ENCODE data around the gene SETD6. TPM values are rescaled to one million over a fixed set of nuclear protein-coding genes. Genes with fewer than 3 reads are reported as not detected.

SETD6 gene
- total and polyA plus RNA-seq, 9 of the 15 experiments (the other 6 are each of a cell fraction or from before 2014, with no cell fraction given) = 9.2 to 40.9 (median 19.8) TPM

GRCh38 chr16:58501242-58502131 lies 13.8 kb upstream of the SETD6 start (continued):
- TF ChIP-seq ZNF444 (CRISPR knock-in tag; IDR thresholded peaks at IDR 0.05) (no peak), ZNF57 (CRISPR knock-in tag; IDR thresholded peaks at IDR 0.05) (no peak), ZEB2 (IDR thresholded peaks at IDR 0.05) (no peak), POLR2G (IDR thresholded peaks at IDR 0.05; ENCODE audit: low read depth, low read length) (peak; percentile 46), TSHZ1 (CRISPR knock-in tag; IDR thresholded peaks at IDR 0.05) (no peak), L3MBTL2 (IDR thresholded peaks at IDR 0.05) (0 out of 2 replicates have a peak, but pooled peaks have one; percentile 29), ATF3 (IDR thresholded peaks at IDR 0.05) (peak; percentile 75), ATF3 (CRISPR knock-in tag; conservative IDR thresholded peaks at IDR 0.05) (no peak), ESRRB (CRISPR knock-in tag; IDR thresholded peaks at IDR 0.05; ENCODE audit: borderline replicate concordance) (no peak), ZBTB7A (IDR thresholded peaks at IDR 0.05; ENCODE audit: borderline replicate concordance, control insufficient read depth, low read depth, low read length) (0 out of 2 replicates have a peak, but pooled peaks have one; percentile 39), JUND (IDR thresholded peaks at IDR 0.05; ENCODE audit: borderline replicate concordance, low read depth, low read length) (peak; percentile 73), JUND (tag; IDR thresholded peaks at IDR 0.05; ENCODE audit: borderline replicate concordance, low read depth, low read length) (peak; percentile 58; the same call in 2 of the 3 replicates), FOXJ2 (tag; IDR thresholded peaks at IDR 0.05) (no peak), GATAD2B (IDR thresholded peaks at IDR 0.05; ENCODE audit: borderline replicate concordance) (no peak), ZFX (CRISPR knock-in tag; IDR thresholded peaks at IDR 0.05) (peak; percentile 28; the same call in 1 of the 2 replicates), POLR2A (conservative IDR thresholded peaks at IDR 0.05) (no peak), HOXB6 (CRISPR knock-in tag; IDR thresholded peaks at IDR 0.05; ENCODE audit: borderline replicate concordance) (no peak), CBFB (CRISPR knock-in tag; IDR thresholded peaks at IDR 0.05) (0 out of 2 replicates have a peak, but pooled peaks have one; percentile 45), CTCF (IDR thresholded peaks at IDR 0.05 in 2 of 3, conservative IDR thresholded peaks at IDR 0.05 in 1 of 3; ENCODE audit: insufficient read depth in 2 of 3, low read depth in 1 of 3, low read length in 3 of 3) (0 out of 6 replicates have a peak, but pooled peaks of 2 of the 3 experiments have one; percentile 10 to 20), ZNF445 (CRISPR knock-in tag; IDR thresholded peaks at IDR 0.05; ENCODE audit: low read depth) (no peak), CHD1 (IDR thresholded peaks at IDR 0.05; ENCODE audit: low read length) (no peak)
